Glutamatergic neuron (in vitro differentiated cells): ENCODE measurements around the gene DDX60. TPM values are rescaled to one million over a fixed set of nuclear protein-coding genes. Genes with fewer than 3 reads are reported as not detected.

Experiments used
- DNase-seq: peaks from one replicate; pipeline ENCODE4 v3.0.0; 2022
- H3K27ac Mint-ChIP-seq: one replicate; pipeline ENCODE4 v1.8.0; 2020; ENCODE audit warnings: mild to moderate bottlenecking, mixed read lengths, inconsistent platforms; ENCODE audit not compliant: unreplicated experiment
- H3K27me3 Mint-ChIP-seq: one replicate; pipeline ENCODE4 v1.8.0; 2020; ENCODE audit warnings: mild to moderate bottlenecking, moderate library complexity, mixed read lengths, inconsistent platforms; ENCODE audit not compliant: unreplicated experiment
- H3K36me3 Mint-ChIP-seq: one replicate; pipeline ENCODE4 v1.8.0; 2020; ENCODE audit warnings: mild to moderate bottlenecking, mixed read lengths, inconsistent platforms; ENCODE audit not compliant: unreplicated experiment
- H3K4me1 Mint-ChIP-seq: one replicate; pipeline ENCODE4 v1.8.0; 2020; ENCODE audit warnings: mild to moderate bottlenecking, low read depth, mixed read lengths, inconsistent platforms; ENCODE audit not compliant: unreplicated experiment
- H3K4me3 Mint-ChIP-seq: one replicate; pipeline ENCODE4 v1.8.0; 2020; ENCODE audit warnings: mild to moderate bottlenecking, mixed read lengths, inconsistent platforms; ENCODE audit not compliant: unreplicated experiment
- H3K9me3 Mint-ChIP-seq: one replicate; pipeline ENCODE4 v1.8.0; 2020; ENCODE audit warnings: mild to moderate bottlenecking, moderate library complexity, mixed read lengths, inconsistent platforms; ENCODE audit not compliant: unreplicated experiment
- long read RNA-seq: library from polyadenylated mRNA; unstranded; transcript quantifications from one replicate; pipeline ENCODE4 v2.0.0, GENCODE V29; 2020; ENCODE audit not compliant: unreplicated experiment
- total RNA-seq: library from RNA; stranded (reverse); fragmentation: NEBNext Ultra II Directional; extraction: Animal tissue kit (Norgen Biotek cat#: 25700); gene quantifications from one replicate; pipeline ENCODE4 v1.2.1, GENCODE V29; 2021; ENCODE audit not compliant: unreplicated experiment
- TF ChIP-seq, protein P1 (sequence below): fragments of 200-600 bp; sonication (generic); IDR thresholded peaks from one replicate; pipeline ENCODE4 v1.5.0; 2021; ENCODE audit not compliant: partially characterized antibody, unreplicated experiment

DDX60 gene
- total RNA-seq: not detected
- long read RNA-seq: 0 reads

- Mint-ChIP-seq H3K36me3 (no peaks in the 10 kb centered on the region), H3K4me3 (peak within 1 kb of the TSS; percentile 83), H3K27me3 (no peaks in the 10 kb centered on the region), H3K4me1 (no peaks in the 10 kb centered on the region), H3K27ac (no peak within 1 kb of the TSS), H3K9me3 (no peaks in the 10 kb centered on the region)
- peak; percentile 50 for DNase-seq
- TF ChIP-seq, protein P1, sequence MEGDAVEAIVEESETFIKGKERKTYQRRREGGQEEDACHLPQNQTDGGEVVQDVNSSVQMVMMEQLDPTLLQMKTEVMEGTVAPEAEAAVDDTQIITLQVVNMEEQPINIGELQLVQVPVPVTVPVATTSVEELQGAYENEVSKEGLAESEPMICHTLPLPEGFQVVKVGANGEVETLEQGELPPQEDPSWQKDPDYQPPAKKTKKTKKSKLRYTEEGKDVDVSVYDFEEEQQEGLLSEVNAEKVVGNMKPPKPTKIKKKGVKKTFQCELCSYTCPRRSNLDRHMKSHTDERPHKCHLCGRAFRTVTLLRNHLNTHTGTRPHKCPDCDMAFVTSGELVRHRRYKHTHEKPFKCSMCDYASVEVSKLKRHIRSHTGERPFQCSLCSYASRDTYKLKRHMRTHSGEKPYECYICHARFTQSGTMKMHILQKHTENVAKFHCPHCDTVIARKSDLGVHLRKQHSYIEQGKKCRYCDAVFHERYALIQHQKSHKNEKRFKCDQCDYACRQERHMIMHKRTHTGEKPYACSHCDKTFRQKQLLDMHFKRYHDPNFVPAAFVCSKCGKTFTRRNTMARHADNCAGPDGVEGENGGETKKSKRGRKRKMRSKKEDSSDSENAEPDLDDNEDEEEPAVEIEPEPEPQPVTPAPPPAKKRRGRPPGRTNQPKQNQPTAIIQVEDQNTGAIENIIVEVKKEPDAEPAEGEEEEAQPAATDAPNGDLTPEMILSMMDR: no peak
Measured at GRCh38 chr4:168318266-168318895, at the start of gene DDX60. TSS of gene DDX60 (minus strand) at chr4:168318752. CDS start at chr4:168311259, 7,493 bp downstream.

DNA sequence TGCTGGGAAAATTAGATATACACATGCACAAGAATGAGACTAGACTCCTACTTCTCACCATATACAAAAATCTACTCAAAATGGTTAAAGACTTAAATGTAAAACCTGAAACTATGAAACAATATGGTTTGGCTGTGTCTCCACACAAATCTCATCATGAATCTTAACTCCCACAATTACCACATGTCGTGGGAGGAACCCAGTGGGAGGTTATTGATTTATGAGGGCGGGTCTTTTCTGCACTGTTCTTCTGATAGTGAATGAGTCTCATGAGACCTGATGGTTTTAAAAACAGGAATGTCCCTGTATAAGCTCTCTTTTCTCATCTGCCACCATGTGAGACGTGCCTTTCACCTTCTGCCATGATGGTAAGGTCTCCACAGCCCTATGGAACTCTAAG, 48.5 kb upstream of the DDX60 start:
- TF ChIP-seq, protein P1: no peak
- DNase-seq: no peak
- H3K36me3 Mint-ChIP-seq: peaks cover 9% of the 10 kb centered on the region

GRCh38 chr4:168362025-168362401, 43.5 kb upstream of the DDX60 start:
- Mint-ChIP-seq H3K36me3 (no peaks in the 10 kb centered on the region), H3K4me3 (no peak overlapping the region)
- TF ChIP-seq, protein P1: no peak

More for the DNA sequence above, 48.5 kb upstream of the DDX60 start:
- Mint-ChIP-seq H3K4me1 (peaks cover 3% of the 10 kb centered on the region), H3K27me3 (no peaks in the 10 kb centered on the region), H3K9me3 (peaks cover 5% of the 10 kb centered on the region), H3K4me3 (no peak overlapping the region), H3K27ac (no peak overlapping the region)

GRCh38 chr4:168361365-168362024, 42.9 kb upstream of the DDX60 start:
- TF ChIP-seq, protein P1: no peak
- no peak overlapping the region for H3K4me3 Mint-ChIP-seq
- no peaks in the 10 kb centered on the region for H3K4me1 Mint-ChIP-seq
- H3K36me3 Mint-ChIP-seq: no peaks in the 10 kb centered on the region
- no peaks in the 10 kb centered on the region for H3K9me3 Mint-ChIP-seq
- no peak overlapping the region for H3K27ac Mint-ChIP-seq
- H3K27me3 Mint-ChIP-seq: peaks cover 2% of the 10 kb centered on the region
- no peak for DNase-seq

More at GRCh38 chr4:168362025-168362401, 43.5 kb upstream of the DDX60 start:
- no peak for DNase-seq
- peaks cover 2% of the 10 kb centered on the region for H3K27me3 Mint-ChIP-seq
- no peaks in the 10 kb centered on the region for H3K9me3 Mint-ChIP-seq
- no peaks in the 10 kb centered on the region for H3K4me1 Mint-ChIP-seq
- H3K27ac Mint-ChIP-seq: no peak overlapping the region

DNA sequence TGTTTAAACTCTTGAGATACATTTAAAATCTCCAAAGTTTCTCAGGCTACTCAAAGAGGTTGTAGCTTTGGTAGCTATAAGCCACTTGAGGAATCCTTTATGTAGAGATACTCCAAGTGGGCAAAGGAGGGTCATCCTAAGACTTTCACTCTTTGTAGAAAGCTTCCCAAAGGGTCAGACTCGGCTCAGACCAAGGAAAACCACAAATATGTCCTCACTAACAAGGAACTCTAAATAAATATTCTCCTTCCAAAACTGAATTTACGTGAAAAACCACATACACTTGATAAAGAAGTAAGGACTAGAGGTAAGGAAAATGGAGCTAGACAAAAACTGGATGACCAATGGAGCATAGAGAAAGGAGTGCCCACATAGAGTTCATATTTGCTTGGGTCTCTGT, 41.7 kb upstream of the DDX60 start:
- Mint-ChIP-seq H3K9me3 (no peaks in the 10 kb centered on the region), H3K4me1 (no peaks in the 10 kb centered on the region), H3K27ac (no peak overlapping the region), H3K4me3 (no peak overlapping the region), H3K36me3 (no peaks in the 10 kb centered on the region), H3K27me3 (peaks cover 2% of the 10 kb centered on the region)
- TF ChIP-seq, protein P1: no peak
- no peak for DNase-seq
